Brain microvascular endothelial cell (primary cell): Measurements from ENCODE around the gene TANC1.

Experiments
- DNase-seq: peaks from one replicate; pipeline ENCODE4 v3.0.0-alpha.2; 2020
- H3K27ac ChIP-seq: fragments of 250-450 bp; sonication (Bioruptor Pico); 2 replicates; pipeline ENCODE4 v1.5.1; 2020; ENCODE audit warnings: mild to moderate bottlenecking, moderate library complexity
- H3K27me3 ChIP-seq: fragments of 250-450 bp; sonication (Bioruptor Pico); replicated peaks from 2 replicates; pipeline ENCODE4 v1.5.1; 2020; ENCODE audit warnings: mild to moderate bottlenecking
- H3K36me3 ChIP-seq: fragments of 250-450 bp; sonication (Bioruptor Pico); replicated peaks from 2 replicates; pipeline ENCODE4 v1.5.1; 2020; ENCODE audit warnings: mild to moderate bottlenecking
- H3K4me3 ChIP-seq: 2 replicates; pipeline ENCODE4 v1.5.1; 2011; ENCODE audit warnings: low read depth, mild to moderate bottlenecking, control low read depth, low read length, moderate library complexity
- CTCF ChIP-seq: IDR thresholded peaks from 2 replicates; pipeline ENCODE4 v1.5.1; 2011; ENCODE audit warnings: low read depth, mild to moderate bottlenecking, moderate library complexity, low read length, control low read depth, inconsistent platforms; ENCODE audit errors: missing control alignments
- in situ Hi-C: cut with HindIII; loops from 2 replicates; pipeline ENCODE4 v1.10.0; 2017; ENCODE audit warnings: low sequenced_read_pairs, low pct_ligation_motif_present

Gene TANC1

GRCh38 chr2:159192371-159192918 is 224.0 kb downstream of the TANC1 start:
- in situ Hi-C loops = no loop called here
- no peak for TF ChIP-seq CTCF
- H3K36me3 ChIP-seq = peaks cover 47% of the 10 kb centered on the region

GRCh38 chr2:159193791-159194190 is 225.4 kb downstream of the TANC1 start:
- in situ Hi-C loops = no loop called here
- Histone ChIP-seq H3K4me3 (no peak overlapping the region), H3K27ac (no peak overlapping the region), H3K36me3 (peaks cover 57% of the 10 kb centered on the region), H3K27me3 (no peaks in the 10 kb centered on the region)
- no peak for DNase-seq
- no peak for TF ChIP-seq CTCF

More at GRCh38 chr2:159192371-159192918, 224.0 kb downstream of the TANC1 start:
- H3K27me3 ChIP-seq = no peaks in the 10 kb centered on the region
- H3K4me3 ChIP-seq = no peak overlapping the region
- no peak for DNase-seq
- H3K27ac ChIP-seq = no peak overlapping the region

- TF ChIP-seq CTCF = no peak
Measured at GRCh38 chr2:159194241-159194640, 225.8 kb downstream of the TANC1 start.

GRCh38 chr2:159195697-159196096 is 227.3 kb downstream of the TANC1 start:
- peaks cover 52% of the 10 kb centered on the region for H3K36me3 ChIP-seq
- TF ChIP-seq CTCF = no peak
- in situ Hi-C loops = no loop called here
- no peak for DNase-seq
- H3K4me3 ChIP-seq = no peak overlapping the region
- no peaks in the 10 kb centered on the region for H3K27me3 ChIP-seq
- H3K27ac ChIP-seq = no peak overlapping the region

More at GRCh38 chr2:159194241-159194640, 225.8 kb downstream of the TANC1 start:
- Histone ChIP-seq H3K4me3 (no peak overlapping the region), H3K27ac (no peak overlapping the region), H3K36me3 (peaks cover 56% of the 10 kb centered on the region), H3K27me3 (no peaks in the 10 kb centered on the region)
- no peak for DNase-seq
- in situ Hi-C loops = no loop called here

- no peak for DNase-seq
- Histone ChIP-seq H3K4me3 (no peak overlapping the region), H3K27me3 (no peaks in the 10 kb centered on the region), H3K27ac (no peak overlapping the region), H3K36me3 (peaks cover 52% of the 10 kb centered on the region)
- TF ChIP-seq CTCF = no peak
- in situ Hi-C loops = no loop called here
Measured at GRCh38 chr2:159196393-159196925, 228.0 kb downstream of the TANC1 start.

- Histone ChIP-seq H3K36me3 (peaks cover 54% of the 10 kb centered on the region), H3K4me3 (no peak overlapping the region), H3K27me3 (no peaks in the 10 kb centered on the region), H3K27ac (no peak overlapping the region)
- in situ Hi-C loops = no loop called here
- no peak for DNase-seq
- TF ChIP-seq CTCF = no peak
Measured at GRCh38 chr2:159199236-159199635, 230.8 kb downstream of the TANC1 start.
